Endothelial cell of umbilical vein (primary cell): ENCODE data around the gene ACP2.

Source experiments
- EZH2 ChIP-seq: IDR thresholded peaks from 2 replicates; pipeline ENCODE4 v1.6.1; 2012; ENCODE audit warnings: borderline replicate concordance, low read depth, mild to moderate bottlenecking, moderate library complexity, low read length, inconsistent platforms; ENCODE audit not compliant: severe bottlenecking
- TF ChIP-seq, protein P1 (sequence below), 2 donors: IDR thresholded peaks; 1 replicate in 1 of 2; 2 replicates in 1 of 2; pipeline ENCODE4 v1.5.1; 2011; ENCODE audit warnings: low read length in 2 of 2, mild to moderate bottlenecking in 2 of 2, moderate library complexity in 2 of 2, control low read depth in 1 of 2, inconsistent platforms in 1 of 2, low read depth in 1 of 2; ENCODE audit not compliant: insufficient read depth in 1 of 2; ENCODE audit errors: extremely low read depth in 1 of 2

DNA sequence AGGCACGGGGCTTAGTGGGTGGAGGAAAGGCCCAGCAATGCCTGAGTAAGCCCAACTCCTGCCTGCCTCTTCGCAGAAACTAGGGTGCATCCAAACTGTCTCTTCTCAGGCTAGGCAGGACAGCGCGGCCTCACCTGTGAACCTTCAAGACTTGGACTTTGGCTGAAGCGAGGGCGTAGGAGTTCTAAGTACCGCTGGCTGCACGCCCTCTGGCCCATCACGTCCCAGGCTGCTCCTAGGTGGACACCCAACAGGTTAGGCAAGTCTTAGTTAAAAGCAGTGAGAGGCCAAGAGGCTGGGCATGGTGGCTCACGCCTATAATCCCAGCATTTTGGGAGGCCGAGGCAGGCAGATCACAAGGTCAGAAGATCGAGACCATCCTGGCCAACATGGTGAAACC, 35.7 kb downstream of the ACP2 start:
- TF ChIP-seq EZH2: no peak
- TF ChIP-seq, protein P1, sequence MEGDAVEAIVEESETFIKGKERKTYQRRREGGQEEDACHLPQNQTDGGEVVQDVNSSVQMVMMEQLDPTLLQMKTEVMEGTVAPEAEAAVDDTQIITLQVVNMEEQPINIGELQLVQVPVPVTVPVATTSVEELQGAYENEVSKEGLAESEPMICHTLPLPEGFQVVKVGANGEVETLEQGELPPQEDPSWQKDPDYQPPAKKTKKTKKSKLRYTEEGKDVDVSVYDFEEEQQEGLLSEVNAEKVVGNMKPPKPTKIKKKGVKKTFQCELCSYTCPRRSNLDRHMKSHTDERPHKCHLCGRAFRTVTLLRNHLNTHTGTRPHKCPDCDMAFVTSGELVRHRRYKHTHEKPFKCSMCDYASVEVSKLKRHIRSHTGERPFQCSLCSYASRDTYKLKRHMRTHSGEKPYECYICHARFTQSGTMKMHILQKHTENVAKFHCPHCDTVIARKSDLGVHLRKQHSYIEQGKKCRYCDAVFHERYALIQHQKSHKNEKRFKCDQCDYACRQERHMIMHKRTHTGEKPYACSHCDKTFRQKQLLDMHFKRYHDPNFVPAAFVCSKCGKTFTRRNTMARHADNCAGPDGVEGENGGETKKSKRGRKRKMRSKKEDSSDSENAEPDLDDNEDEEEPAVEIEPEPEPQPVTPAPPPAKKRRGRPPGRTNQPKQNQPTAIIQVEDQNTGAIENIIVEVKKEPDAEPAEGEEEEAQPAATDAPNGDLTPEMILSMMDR (IDR thresholded peaks at IDR 0.05; ENCODE audit: extremely low read depth in 1 of 2, insufficient read depth in 1 of 2, low read depth in 1 of 2, low read length in 2 of 2): no peak
